Neutrophil (primary cell): ENCODE measurements around the gene CNIH1.
"Not testable (repeated sequence)": the region's sequence is repeated elsewhere in the genome, so short reads cannot be mapped to it uniquely, and the experiment has no call there.

ENCODE experiments used
- H3K27ac ChIP-seq: fragments of 200-600 bp; sonication (generic); 2 replicates; pipeline ENCODE4 v1.5.1; 2016; ENCODE audit warnings: mild to moderate bottlenecking, moderate library complexity
- H3K27me3 ChIP-seq: fragments of 200-600 bp; sonication (generic); 2 replicates; pipeline ENCODE4 v1.6.0; 2016; ENCODE audit warnings: mild to moderate bottlenecking
- H3K36me3 ChIP-seq: fragments of 200-600 bp; sonication (generic); 2 replicates; pipeline ENCODE4 v1.5.1; 2017
- H3K4me1 ChIP-seq, 2 experiments: fragments of 200-600 bp in 1 of 2; sonication (generic) in 1 of 2; 1 replicate in 1 of 2; 2 replicates in 1 of 2; pipeline versions ENCODE4 v1.5.1 to v1.6.1; 2013 to 2016; ENCODE audit warnings: low read depth in 1 of 2, low read length in 1 of 2, mild to moderate bottlenecking in 1 of 2, moderate library complexity in 1 of 2; ENCODE audit not compliant: control insufficient read depth in 1 of 2, insufficient read depth in 1 of 2
- H3K4me3 ChIP-seq, 2 experiments: fragments of 200-600 bp in 1 of 2; sonication (generic) in 1 of 2; 1 replicate in 1 of 2; 2 replicates in 1 of 2; pipeline ENCODE4 v1.5.1; 2013 to 2016; ENCODE audit warnings: low read depth in 1 of 2, low read length in 1 of 2, mild to moderate bottlenecking in 1 of 2, moderate library complexity in 1 of 2
- H3K9me3 ChIP-seq: fragments of 200-600 bp; sonication (generic); 2 replicates; pipeline ENCODE4 v1.5.1; 2016
- CTCF ChIP-seq: fragments of 200-600 bp; sonication (generic); IDR thresholded peaks from 2 replicates; pipeline ENCODE4 v1.5.1; 2016; ENCODE audit warnings: antibody characterized with exemption

Gene CNIH1

DNA sequence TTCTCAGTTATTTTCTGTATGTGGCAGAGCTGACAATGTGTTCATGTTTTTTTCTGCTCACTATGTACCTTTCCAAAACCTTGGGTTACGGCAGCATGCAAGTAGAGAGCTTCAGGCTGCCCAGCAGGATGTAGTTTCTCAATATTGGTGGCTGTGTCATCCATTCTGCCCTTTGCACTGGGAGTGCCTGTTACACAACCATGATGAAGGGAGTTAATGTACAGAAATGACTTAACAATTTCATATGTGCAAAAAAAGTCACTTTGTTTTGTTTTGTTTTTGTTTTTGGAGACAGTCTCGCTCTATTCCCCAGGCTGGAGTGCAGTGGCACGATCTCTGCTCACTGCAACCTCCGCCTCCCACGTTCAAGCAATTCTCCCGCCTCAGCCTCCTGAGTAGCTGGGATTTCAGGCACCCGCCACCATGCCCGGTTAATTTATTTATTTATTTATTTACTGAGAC, 6.1 kb upstream of the CNIH1 start:
- Histone ChIP-seq H3K27ac (peak overlapping the region; percentile 90), H3K36me3 (no peaks in the 10 kb centered on the region), H3K4me1 (peaks cover 52 to 53% of the 10 kb centered on the region in 2 experiments), H3K27me3 (no peaks in the 10 kb centered on the region), H3K9me3 (no peaks in the 10 kb centered on the region), H3K4me3 (peak overlapping the region; percentile 22 to 43)
- TF ChIP-seq CTCF: no peak

DNA sequence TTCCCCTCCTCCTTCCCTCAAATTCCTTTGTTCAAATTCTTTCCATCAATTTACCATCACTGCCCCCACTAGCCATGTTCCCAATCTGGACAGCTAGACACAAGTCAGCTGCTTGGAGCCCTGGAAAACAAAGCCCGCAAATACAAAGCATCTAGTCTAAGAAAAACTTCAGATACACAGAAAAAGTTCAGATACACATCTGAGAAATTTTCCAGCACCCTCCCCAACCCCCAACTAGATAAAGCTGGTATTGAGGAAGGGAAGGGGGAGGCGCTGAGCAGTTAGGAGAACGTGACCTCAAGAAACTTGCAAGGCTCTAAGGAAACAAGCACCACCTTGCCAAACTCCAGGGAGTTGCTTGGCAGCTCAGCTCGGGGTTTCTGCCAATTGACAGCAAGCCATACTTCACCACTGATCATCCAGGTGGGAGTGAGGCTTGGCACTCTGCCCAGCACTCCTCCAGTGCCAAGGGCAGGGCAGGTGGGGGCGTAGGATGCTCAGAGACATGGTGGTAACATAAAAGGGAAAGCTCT, 5.1 kb upstream of the CNIH1 start:
- peak overlapping the region; percentile 90 for H3K27ac ChIP-seq
- TF ChIP-seq CTCF: no peak
- no peaks in the 10 kb centered on the region for H3K27me3 ChIP-seq
- H3K9me3 ChIP-seq: no peaks in the 10 kb centered on the region
- no peaks in the 10 kb centered on the region for H3K36me3 ChIP-seq
- H3K4me1 ChIP-seq: peaks cover 59% of the 10 kb centered on the region in 2 experiments
- peak overlapping the region; percentile 22 to 43 for H3K4me3 ChIP-seq

DNA sequence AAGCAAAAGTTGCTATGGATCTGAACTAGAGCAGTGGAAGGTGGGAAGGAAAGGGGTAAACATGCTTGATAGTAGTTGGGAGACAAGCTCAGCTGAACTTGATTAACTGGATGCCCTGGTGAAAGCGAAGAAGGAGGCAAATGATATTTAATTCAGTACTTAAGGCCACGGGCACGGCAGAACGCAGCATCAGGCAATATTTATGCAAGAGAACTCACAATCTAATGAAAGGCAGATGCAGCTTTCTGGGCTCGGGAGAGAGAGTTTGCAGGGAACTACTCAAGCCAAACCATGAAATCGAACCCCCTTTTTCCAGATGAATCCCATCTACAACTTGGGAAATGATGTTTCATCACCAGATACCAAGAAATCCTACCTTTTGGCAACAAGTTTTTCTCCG, 3.5 kb upstream of the CNIH1 start:
- Histone ChIP-seq H3K9me3 (no peaks in the 10 kb centered on the region), H3K4me3 (no peak overlapping the region), H3K4me1 (peaks cover 54 to 55% of the 10 kb centered on the region in 2 experiments), H3K27ac (no peak overlapping the region), H3K27me3 (no peaks in the 10 kb centered on the region), H3K36me3 (no peaks in the 10 kb centered on the region)
- no peak for TF ChIP-seq CTCF

DNA sequence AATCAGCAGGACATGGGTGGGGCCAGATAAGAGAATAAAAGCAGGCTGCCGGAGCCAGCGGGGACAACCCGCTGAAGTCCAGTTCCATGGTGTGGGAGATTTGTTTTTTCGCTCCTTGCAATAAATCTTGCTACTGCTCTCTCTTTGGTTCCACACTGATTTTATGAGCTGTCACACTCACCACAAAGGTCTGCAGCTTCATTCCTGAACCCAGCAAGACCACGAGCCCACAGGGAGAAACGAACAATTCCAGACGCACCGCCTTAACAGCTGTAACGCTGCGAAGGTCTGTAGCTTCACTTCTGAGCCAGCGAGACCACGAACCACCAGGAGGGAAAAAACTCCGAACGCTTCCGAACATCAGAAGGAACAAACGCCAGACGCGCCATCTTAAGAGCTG, 2.8 kb upstream of the CNIH1 start:
- no peak for TF ChIP-seq CTCF
- Histone ChIP-seq H3K4me1 (peaks cover 53 to 55% of the 10 kb centered on the region in 2 experiments), H3K4me3 (no peak overlapping the region), H3K9me3 (no peaks in the 10 kb centered on the region), H3K27ac (no peak overlapping the region), H3K27me3 (no peaks in the 10 kb centered on the region), H3K36me3 (no peaks in the 10 kb centered on the region)

DNA sequence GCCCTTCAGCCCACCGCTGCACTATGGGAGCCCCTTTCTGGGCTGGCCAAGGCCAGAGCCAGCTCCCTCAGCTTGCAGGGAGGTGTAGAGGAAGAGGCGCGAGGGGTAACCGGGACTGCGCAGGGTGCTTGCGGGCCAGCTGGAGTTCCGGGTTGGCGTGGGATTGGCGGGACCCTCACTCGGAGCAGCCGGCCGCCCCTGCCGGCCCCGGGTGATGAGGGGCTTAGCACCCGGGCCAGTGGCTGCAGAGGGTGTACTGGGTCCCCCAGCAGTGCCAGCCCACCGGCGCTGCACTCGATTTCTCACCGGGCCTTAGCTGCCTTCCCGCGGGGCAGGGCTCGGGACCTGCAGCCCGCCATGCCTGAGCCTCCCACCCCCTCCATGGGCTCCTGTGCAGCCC, 1.8 kb upstream of the CNIH1 start:
- not testable (repeated sequence) for H3K36me3 ChIP-seq, H3K9me3 ChIP-seq, H3K27ac ChIP-seq, H3K4me3 ChIP-seq, H3K27me3 ChIP-seq
- peaks cover 48 to 51% of the 10 kb centered on the region in 2 experiments for H3K4me1 ChIP-seq

GRCh38 chr14:54440476-54440872, 700 bp downstream of the CNIH1 start:
- Histone ChIP-seq H3K4me1 (peaks cover 23 to 26% of the 10 kb centered on the region in 2 experiments), H3K9me3 (no peaks in the 10 kb centered on the region), H3K27ac (peak overlapping the region; percentile 88), H3K4me3 (peak overlapping the region; percentile 71 to 81), H3K36me3 (no peaks in the 10 kb centered on the region), H3K27me3 (no peaks in the 10 kb centered on the region)
- TF ChIP-seq CTCF: no peak
